ENCODE data around the gene MBNL3.

Gene MBNL3

DNA sequence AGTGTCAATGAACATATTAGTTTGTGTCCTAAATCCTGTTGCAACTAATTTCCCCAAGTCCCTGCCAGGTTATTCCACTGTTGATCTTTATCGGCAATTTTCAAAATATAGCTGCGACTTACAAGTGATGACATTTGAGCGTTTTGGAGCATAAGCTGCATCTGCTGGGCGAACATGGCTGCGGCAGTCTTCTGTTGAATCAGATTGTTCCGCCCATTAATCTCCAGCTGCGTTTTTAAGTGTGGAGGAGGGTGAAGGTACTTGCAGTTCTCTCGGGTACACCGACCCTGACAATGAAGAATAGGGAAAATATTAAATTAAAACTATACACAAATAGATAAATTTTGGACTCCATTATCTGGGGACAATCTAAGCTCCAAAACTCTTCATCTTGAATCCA, 82.7 kb downstream of the MBNL3 start:
- Histone ChIP-seq H3K4me3 (ENCODE audit: low read length) (no peak overlapping the region), H3K4me2 (ENCODE audit: low read depth, low read length) (no peak overlapping the region), H3K9ac (ENCODE audit: low read length) (no peak overlapping the region), H3K27ac (ENCODE audit: low read length) (no peak overlapping the region), H3F3A (ENCODE audit: insufficient read depth, low read length) (no peaks in the 10 kb centered on the region), H3K9me2 (replicated peaks; ENCODE audit: insufficient read depth, low read length) (no peaks in the 10 kb centered on the region), H3K27me3 (replicated peaks; ENCODE audit: insufficient read depth, low read length) (no peaks in the 10 kb centered on the region), H4K20me1 (ENCODE audit: insufficient read depth, low read length) (no peaks in the 10 kb centered on the region), H2AFZ (ENCODE audit: low read length) (no peak overlapping the region), H3K36me3 (replicated peaks; ENCODE audit: insufficient read depth, low read length) (no peaks in the 10 kb centered on the region), H3K79me2 (ENCODE audit: low read length) (no peaks in the 10 kb centered on the region), H3K9me3 (replicated peaks; ENCODE audit: insufficient read depth, low read length) (no peaks in the 10 kb centered on the region), H3K4me1 (ENCODE audit: low read length) (no peaks in the 10 kb centered on the region)
- TF ChIP-seq CTCF (IDR thresholded peaks at IDR 0.05; ENCODE audit: low read length) (no peak), EZH2phosphoT487 (IDR thresholded peaks at IDR 0.05; ENCODE audit: low read length) (no peak), EZH2 (optimal IDR thresholded peaks at IDR 0.05; ENCODE audit: low read depth, low read length) (no peak)
- no peak for DNase-seq

DNA sequence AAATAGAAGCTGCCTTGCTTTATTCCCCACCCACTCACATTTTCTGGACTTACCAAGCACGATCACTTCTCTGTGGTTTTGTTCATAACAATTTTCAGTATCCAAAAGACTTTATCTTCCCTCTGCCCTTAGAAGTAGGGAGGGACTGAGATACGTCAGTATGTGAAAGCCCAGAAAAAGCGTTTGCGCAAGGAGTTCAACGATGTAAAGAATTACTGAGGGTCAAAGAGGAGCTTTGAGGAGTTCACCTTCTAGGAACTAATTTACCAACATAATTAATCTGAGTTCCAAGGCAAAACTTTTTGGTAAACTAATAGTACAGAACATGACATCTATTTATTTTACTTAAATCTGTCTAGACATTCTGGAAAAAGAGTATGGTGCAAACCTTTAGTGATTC, 84.6 kb downstream of the MBNL3 start:
- Histone ChIP-seq H3K9me2 (replicated peaks; ENCODE audit: insufficient read depth, low read length) (no peaks in the 10 kb centered on the region), H3K36me3 (replicated peaks; ENCODE audit: insufficient read depth, low read length) (no peaks in the 10 kb centered on the region), H3K9ac (ENCODE audit: low read length) (no peak overlapping the region), H3K79me2 (ENCODE audit: low read length) (no peaks in the 10 kb centered on the region), H3K27me3 (replicated peaks; ENCODE audit: insufficient read depth, low read length) (no peaks in the 10 kb centered on the region), H3F3A (ENCODE audit: insufficient read depth, low read length) (no peaks in the 10 kb centered on the region), H3K4me1 (ENCODE audit: low read length) (no peaks in the 10 kb centered on the region), H4K20me1 (ENCODE audit: insufficient read depth, low read length) (no peaks in the 10 kb centered on the region), H2AFZ (ENCODE audit: low read length) (no peak overlapping the region), H3K9me3 (replicated peaks; ENCODE audit: insufficient read depth, low read length) (no peaks in the 10 kb centered on the region), H3K4me3 (ENCODE audit: low read length) (no peak overlapping the region), H3K4me2 (ENCODE audit: low read depth, low read length) (no peak overlapping the region), H3K27ac (ENCODE audit: low read length) (no peak overlapping the region)
- no peak for DNase-seq
- TF ChIP-seq EZH2phosphoT487 (IDR thresholded peaks at IDR 0.05; ENCODE audit: low read length) = no peak
- TF ChIP-seq CTCF (IDR thresholded peaks at IDR 0.05; ENCODE audit: low read length) = no peak
- no peak for TF ChIP-seq EZH2 (optimal IDR thresholded peaks at IDR 0.05; ENCODE audit: low read depth, low read length)

DNA sequence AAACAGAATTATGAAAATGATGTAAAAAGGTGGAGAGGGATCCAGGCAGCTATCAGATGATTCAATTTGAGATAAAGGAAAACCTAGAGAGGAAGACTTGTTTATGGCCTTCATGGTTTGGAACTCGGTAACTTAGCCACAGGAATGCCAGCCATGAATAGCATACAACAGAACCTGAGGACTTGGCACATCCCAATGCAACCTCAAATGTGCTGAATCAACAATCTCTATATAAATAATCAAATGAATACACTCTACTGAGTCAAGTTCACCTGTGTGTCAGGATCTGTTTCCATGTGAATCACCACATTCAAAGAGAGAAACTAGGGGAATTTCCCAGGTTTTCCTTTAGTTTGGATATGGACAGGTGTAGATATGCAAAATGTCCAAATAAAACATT, 86.9 kb downstream of the MBNL3 start:
- Histone ChIP-seq H3K4me1 (ENCODE audit: low read length) (no peaks in the 10 kb centered on the region), H3K27me3 (replicated peaks; ENCODE audit: insufficient read depth, low read length) (no peaks in the 10 kb centered on the region), H3K4me3 (ENCODE audit: low read length) (no peak overlapping the region), H3K9me3 (replicated peaks; ENCODE audit: insufficient read depth, low read length) (no peaks in the 10 kb centered on the region), H3K4me2 (ENCODE audit: low read depth, low read length) (no peak overlapping the region), H3K27ac (ENCODE audit: low read length) (no peak overlapping the region), H3F3A (ENCODE audit: insufficient read depth, low read length) (no peaks in the 10 kb centered on the region), H3K9ac (ENCODE audit: low read length) (no peak overlapping the region), H3K36me3 (replicated peaks; ENCODE audit: insufficient read depth, low read length) (no peaks in the 10 kb centered on the region), H2AFZ (ENCODE audit: low read length) (no peak overlapping the region), H4K20me1 (ENCODE audit: insufficient read depth, low read length) (no peaks in the 10 kb centered on the region), H3K9me2 (replicated peaks; ENCODE audit: insufficient read depth, low read length) (no peaks in the 10 kb centered on the region), H3K79me2 (ENCODE audit: low read length) (no peaks in the 10 kb centered on the region)
- no peak for TF ChIP-seq EZH2phosphoT487 (IDR thresholded peaks at IDR 0.05; ENCODE audit: low read length)
- TF ChIP-seq CTCF (IDR thresholded peaks at IDR 0.05; ENCODE audit: low read length) = no peak
- no peak for TF ChIP-seq EZH2 (optimal IDR thresholded peaks at IDR 0.05; ENCODE audit: low read depth, low read length)
- no peak for DNase-seq

All from MM.1S (cell line).